Nephron progenitor cell (in vitro differentiated cells): ENCODE data around the gene ANAPC16.
"Not testable (repeated sequence)": the region's sequence is repeated elsewhere in the genome, so short reads cannot be mapped to it uniquely, and the experiment has no call there.

Experiments
- DNase-seq: peaks from one replicate; pipeline ENCODE4 v3.0.0; 2021
- H3K27ac Mint-ChIP-seq: 2 replicates; pipeline ENCODE4 v1.8.0; 2021; ENCODE audit warnings: mild to moderate bottlenecking, moderate library complexity, mixed read lengths
- H3K27me3 Mint-ChIP-seq: 2 replicates; pipeline ENCODE4 v1.8.0; 2021; ENCODE audit warnings: mild to moderate bottlenecking, low read depth, mixed read lengths; ENCODE audit not compliant: poor library complexity
- H3K36me3 Mint-ChIP-seq: 2 replicates; pipeline ENCODE4 v1.8.0; 2021; ENCODE audit warnings: low read depth, mixed read lengths
- H3K4me1 Mint-ChIP-seq: 2 replicates; pipeline ENCODE4 v1.8.0; 2021; ENCODE audit warnings: mixed read lengths
- H3K4me3 Mint-ChIP-seq: 2 replicates; pipeline ENCODE4 v1.8.0; 2021; ENCODE audit warnings: mild to moderate bottlenecking, moderate library complexity, mixed read lengths
- H3K9me3 Mint-ChIP-seq: 2 replicates; pipeline ENCODE4 v1.8.0; 2021; ENCODE audit warnings: mild to moderate bottlenecking, moderate library complexity, mixed read lengths
- CTCF ChIP-seq: fragments of 200-600 bp; sonication (generic); IDR thresholded peaks from 2 replicates; pipeline ENCODE4 v1.5.0; 2021; ENCODE audit warnings: antibody characterized with exemption

Gene ANAPC16

DNA sequence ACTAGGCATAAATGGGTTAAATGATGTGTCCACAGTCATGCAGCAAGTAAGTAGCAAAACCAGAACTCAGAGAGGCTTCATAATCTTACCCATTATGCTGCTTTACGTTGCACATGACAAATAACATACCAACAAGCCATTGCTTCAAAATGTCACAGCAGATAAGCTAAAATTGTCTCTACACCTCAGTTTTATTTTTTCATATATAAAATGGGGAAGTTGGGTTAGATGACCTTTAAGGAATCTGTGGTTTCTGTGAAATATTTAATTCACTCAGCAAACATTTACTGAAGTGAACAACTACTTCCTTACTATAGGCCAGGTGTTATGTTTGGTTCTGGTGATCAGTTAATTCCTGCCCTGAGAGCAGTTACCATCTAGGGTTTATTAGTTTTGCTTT, 2.5 kb downstream of the ANAPC16 start:
- peaks cover 3% of the 10 kb centered on the region for H3K27me3 Mint-ChIP-seq
- DNase-seq = no peak
- no peaks in the 10 kb centered on the region for H3K9me3 Mint-ChIP-seq
- peak overlapping the region; percentile 40 for H3K4me3 Mint-ChIP-seq
- peaks cover 42% of the 10 kb centered on the region for H3K4me1 Mint-ChIP-seq
- H3K27ac Mint-ChIP-seq = no peak overlapping the region
- no peak for TF ChIP-seq CTCF
- H3K36me3 Mint-ChIP-seq = peaks cover 21% of the 10 kb centered on the region

GRCh38 chr10:72218726-72219125, 2.9 kb downstream of the ANAPC16 start:
- H3K36me3 Mint-ChIP-seq = peaks cover 21% of the 10 kb centered on the region
- no peak for TF ChIP-seq CTCF
- peaks cover 3% of the 10 kb centered on the region for H3K27me3 Mint-ChIP-seq
- H3K27ac Mint-ChIP-seq = peak overlapping the region; percentile 62
- peaks cover 45% of the 10 kb centered on the region for H3K4me1 Mint-ChIP-seq
- no peak overlapping the region for H3K4me3 Mint-ChIP-seq
- no peak for DNase-seq
- no peaks in the 10 kb centered on the region for H3K9me3 Mint-ChIP-seq

GRCh38 chr10:72219235-72219814, 3.5 kb downstream of the ANAPC16 start:
- Mint-ChIP-seq H3K27ac (peak overlapping the region; percentile 62), H3K36me3 (peaks cover 26% of the 10 kb centered on the region), H3K4me3 (no peak overlapping the region), H3K27me3 (peaks cover 3% of the 10 kb centered on the region), H3K9me3 (no peaks in the 10 kb centered on the region), H3K4me1 (peaks cover 51% of the 10 kb centered on the region)
- TF ChIP-seq CTCF = no peak
- no peak for DNase-seq

DNA sequence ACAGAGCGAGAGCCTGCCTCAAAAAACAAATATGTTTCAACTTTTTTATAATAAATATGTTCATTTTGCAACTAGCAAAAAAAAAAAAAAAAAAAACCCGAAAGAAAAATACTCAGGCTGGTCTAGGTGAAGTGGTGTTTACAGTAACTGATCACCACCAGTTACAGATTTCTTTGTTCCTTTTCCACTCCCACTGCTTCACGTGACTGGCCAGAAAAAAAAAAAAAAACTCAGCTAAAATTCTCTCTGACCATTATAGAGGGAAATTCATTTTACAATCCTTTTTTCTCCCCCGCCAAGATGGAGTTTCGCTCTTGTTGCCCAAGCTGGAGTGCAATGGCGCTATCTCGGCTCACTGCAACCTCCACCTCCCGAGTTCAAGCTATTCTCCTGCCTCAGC, 4.8 kb downstream of the ANAPC16 start:
- no peak for DNase-seq
- peaks cover 29% of the 10 kb centered on the region for H3K36me3 Mint-ChIP-seq
- TF ChIP-seq CTCF = no peak
- H3K4me3 Mint-ChIP-seq = no peak overlapping the region
- H3K27ac Mint-ChIP-seq = no peak overlapping the region
- H3K27me3 Mint-ChIP-seq = peaks cover 3% of the 10 kb centered on the region
- H3K4me1 Mint-ChIP-seq = peaks cover 45% of the 10 kb centered on the region
- H3K9me3 Mint-ChIP-seq = no peaks in the 10 kb centered on the region

DNA sequence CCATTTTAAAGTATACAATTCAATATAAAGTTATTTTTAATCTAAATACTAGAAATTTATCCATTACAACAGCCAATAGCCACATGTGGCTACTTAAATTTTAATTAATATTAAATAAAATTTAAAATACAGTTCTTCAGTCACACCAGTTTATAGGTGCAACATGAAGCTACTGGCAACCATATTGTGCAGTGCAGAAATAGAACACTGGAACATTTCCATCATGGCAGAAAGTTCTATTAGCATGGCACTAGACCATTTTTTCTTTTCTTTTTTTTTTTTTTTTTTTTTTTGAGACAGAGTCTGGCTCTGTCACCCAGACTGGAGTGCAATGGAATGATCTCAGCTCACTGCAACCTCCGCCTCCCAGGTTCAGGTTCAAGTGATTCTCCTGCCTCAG, 5.5 kb downstream of the ANAPC16 start:
- DNase-seq = no peak
- no peak for TF ChIP-seq CTCF
- Mint-ChIP-seq H3K27me3 (peaks cover 3% of the 10 kb centered on the region), H3K36me3 (peaks cover 30% of the 10 kb centered on the region), H3K9me3 (no peaks in the 10 kb centered on the region), H3K4me1 (peaks cover 43% of the 10 kb centered on the region), H3K4me3 (no peak overlapping the region), H3K27ac (no peak overlapping the region)

DNA sequence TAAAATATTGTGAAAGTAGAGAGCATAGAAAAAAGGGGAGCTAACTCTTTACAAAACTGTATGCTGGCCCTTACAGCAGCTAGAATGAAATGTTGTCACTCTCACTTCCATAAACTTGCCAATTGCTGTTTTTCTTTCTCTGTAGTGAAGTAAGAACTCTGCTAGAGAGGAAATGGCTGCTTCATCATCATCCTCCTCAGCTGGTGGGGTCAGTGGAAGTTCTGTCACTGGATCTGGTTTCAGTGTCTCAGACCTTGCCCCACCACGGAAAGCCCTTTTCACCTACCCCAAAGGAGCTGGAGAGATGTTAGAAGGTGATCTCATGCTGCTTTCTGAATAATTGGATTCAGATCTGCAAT, 7.9 kb downstream of the ANAPC16 start:
- Mint-ChIP-seq H3K27ac (peak overlapping the region; percentile 60), H3K27me3 (peaks cover 3% of the 10 kb centered on the region), H3K4me1 (peaks cover 42% of the 10 kb centered on the region), H3K36me3 (peaks cover 37% of the 10 kb centered on the region), H3K9me3 (no peaks in the 10 kb centered on the region), H3K4me3 (no peak overlapping the region)
- DNase-seq = no peak
- no peak for TF ChIP-seq CTCF

DNA sequence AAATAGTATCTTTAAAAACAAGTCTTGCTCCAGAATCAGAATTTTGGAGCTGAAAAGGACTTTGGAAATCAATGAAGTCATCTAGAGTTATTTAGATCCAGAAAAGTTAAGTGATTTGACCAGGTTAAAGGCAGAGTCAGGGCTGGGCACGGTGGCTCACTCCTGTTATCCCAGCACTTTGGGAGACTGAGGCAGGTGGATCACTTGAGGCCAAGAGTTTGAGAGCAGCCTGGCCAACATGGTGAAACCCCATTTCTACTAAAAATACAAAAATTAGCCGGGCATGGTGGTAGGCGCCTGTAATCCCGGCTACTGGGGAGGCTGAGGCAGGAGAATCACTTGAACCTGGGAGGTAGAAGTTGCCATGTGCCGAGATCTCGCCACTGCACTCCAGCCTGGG, 8.4 kb downstream of the ANAPC16 start:
- not testable (repeated sequence) for H3K27me3 Mint-ChIP-seq, DNase-seq, H3K4me3 Mint-ChIP-seq, H3K27ac Mint-ChIP-seq, H3K9me3 Mint-ChIP-seq
- peaks cover 46% of the 10 kb centered on the region for H3K4me1 Mint-ChIP-seq
- peaks cover 34% of the 10 kb centered on the region for H3K36me3 Mint-ChIP-seq
